K562 (cell line): Measurements from ENCODE around the gene NAPA. TPM values are rescaled to one million over a fixed set of nuclear protein-coding genes. Genes with fewer than 3 reads are reported as not detected.

Experiments used
- CSDE1 ChIP-seq, 2 experiments: fragments of 450-650 bp; IDR thresholded peaks; 2 replicates each; pipeline ENCODE4 v1.6.1; 2016; ENCODE audit warnings: mild to moderate bottlenecking in 1 of 2
- EGR1 ChIP-seq: fragments of 450-650 bp; conservative IDR thresholded peaks from 2 replicates; pipeline ENCODE4 v1.6.1; 2017; ENCODE audit warnings: mild to moderate bottlenecking
- ESRRA ChIP-seq: fragments of 450-650 bp; IDR thresholded peaks from 2 replicates; pipeline ENCODE4 v1.6.1; 2014; ENCODE audit warnings: low read depth, mild to moderate bottlenecking, moderate library complexity, borderline replicate concordance
- EZH2 ChIP-seq: IDR thresholded peaks from 2 replicates; pipeline ENCODE4 v1.6.1; 2012; ENCODE audit warnings: low read depth, mild to moderate bottlenecking, inconsistent platforms, low read length, borderline replicate concordance
- HDAC1 ChIP-seq, 2 experiments: fragments of 450-650 bp; IDR thresholded peaks; 2 replicates each; pipeline ENCODE4 v1.6.1; 2016 to 2017; ENCODE audit warnings: inconsistent platforms in 1 of 2, mild to moderate bottlenecking in 1 of 2, moderate library complexity in 1 of 2
- KDM5B ChIP-seq: fragments of 200-600 bp; sonication (generic); IDR thresholded peaks from 2 replicates; pipeline ENCODE4 v1.6.1; 2012; ENCODE audit warnings: low read depth, mild to moderate bottlenecking, moderate library complexity, low read length, control low read depth, inconsistent platforms; ENCODE audit not compliant: insufficient replicate concordance
- KHSRP ChIP-seq: fragments of 450-650 bp; IDR thresholded peaks from 2 replicates; pipeline ENCODE4 v1.6.1; 2017
- KLF1 ChIP-seq: fragments of 450-650 bp; IDR thresholded peaks from 2 replicates; pipeline ENCODE4 v1.6.1; 2016; ENCODE audit warnings: missing genetic modification characterization, missing compliant biosample characterization
- KLF16 ChIP-seq: IDR thresholded peaks from 2 replicates; pipeline ENCODE4 v1.6.1; 2016; ENCODE audit warnings: antibody characterized with exemption
- MAZ ChIP-seq, 2 experiments: fragments of 450-650 bp in 1 of 2; sonication (generic) in 1 of 2; formaldehyde crosslinking; IDR thresholded peaks in 1 of 2; conservative IDR thresholded peaks in 1 of 2; 2 replicates each; pipeline versions ENCODE4 v1.4.0 to v1.5.0; 2020; ENCODE audit warnings: mild to moderate bottlenecking in 1 of 2, missing genetic modification reagents in 1 of 2
- MBD2 ChIP-seq: sonication (generic); IDR thresholded peaks from 2 replicates; pipeline ENCODE4 v1.6.1; 2016; ENCODE audit warnings: low read depth, borderline replicate concordance
- MCM5 ChIP-seq: fragments of 450-650 bp; IDR thresholded peaks from 2 replicates; pipeline ENCODE4 v1.6.1; 2016; ENCODE audit warnings: low read depth
- MECOM ChIP-seq: fragments of 250-450 bp; sonication (Bioruptor Pico); IDR thresholded peaks from 2 replicates; pipeline ENCODE4 v1.8.0; 2022; ENCODE audit warnings: inconsistent platforms
- PML ChIP-seq: IDR thresholded peaks from 2 replicates; pipeline ENCODE4 v1.6.1; 2012; ENCODE audit warnings: low read length, inconsistent platforms
- PTRF ChIP-seq: fragments of 450-650 bp; IDR thresholded peaks from 2 replicates; pipeline ENCODE4 v1.6.1; 2016; ENCODE audit warnings: mild to moderate bottlenecking, missing genetic modification characterization, missing compliant biosample characterization
- RCOR1 ChIP-seq, 2 experiments: IDR thresholded peaks; 2 replicates each; pipeline ENCODE4 v1.6.1; 2012; ENCODE audit warnings: low read depth in 2 of 2, low read length in 2 of 2, borderline replicate concordance in 1 of 2, improper control_type of control experiment in 1 of 2
- REST ChIP-seq, 2 experiments: fragments of 450-650 bp; formaldehyde crosslinking in 1 of 2; IDR thresholded peaks; 2 replicates each; pipeline versions ENCODE4 v1.4.0 to v1.6.1; 2014 to 2020; ENCODE audit warnings: mild to moderate bottlenecking in 2 of 2, borderline replicate concordance in 1 of 2, low read depth in 1 of 2
- WHSC1 ChIP-seq: IDR thresholded peaks from one replicate; pipeline ENCODE4 v1.6.1; 2012; ENCODE audit warnings: low read length, control low read depth, inconsistent platforms
- ZBTB9 ChIP-seq: fragments of 450-650 bp; formaldehyde crosslinking; IDR thresholded peaks from 2 replicates; pipeline ENCODE4 v1.4.0; 2020; ENCODE audit warnings: mild to moderate bottlenecking, moderate library complexity
- ZEB2 ChIP-seq: fragments of 450-650 bp; IDR thresholded peaks from 2 replicates; pipeline ENCODE4 v1.6.1; 2016
- ZNF316 ChIP-seq: fragments of 450-650 bp; IDR thresholded peaks from 2 replicates; pipeline ENCODE4 v1.6.1; 2016
- ZNF699 ChIP-seq: fragments of 250-450 bp; sonication (Bioruptor Pico); IDR thresholded peaks from 2 replicates; pipeline ENCODE4 v1.8.0; 2021; ENCODE audit warnings: mild to moderate bottlenecking, moderate library complexity; ENCODE audit not compliant: insufficient replicate concordance
- ZNF77 ChIP-seq: fragments of 250-450 bp; sonication (Bioruptor Pico); IDR thresholded peaks from 2 replicates; pipeline ENCODE4 v1.5.0; 2020
- polyA plus RNA-seq, 8 experiments: library from polyadenylated mRNA; depleted of rRNA in 4 of 8; stranded (reverse) in 5 of 8; unstranded in 3 of 8; fragments of >200 nt; fragmentation: Nextera tagmentation in 2 of 8; fragmentation: Illumina TruSeq in 1 of 8; extraction: Ambion mirVana in 2 of 8; extraction: Trizol in 1 of 8; gene quantifications; 2 replicates each; pipeline versions ENCODE4 v1.2.1 to v1.2.3, GENCODE V29; 2011 to 2014; ENCODE audit warnings: inconsistent platforms in 1 of 8, missing spikeins in 1 of 8
- total RNA-seq, 7 experiments: library from RNA; depleted of rRNA in 6 of 7; stranded (reverse); fragments of >200 nt in 6 of 7; fragmentation: Illumina TruSeq in 2 of 7; extraction: Trizol in 2 of 7; gene quantifications; 2 replicates each; pipeline versions ENCODE4 v1.2.1 to v1.2.3, GENCODE V29; 2011 to 2021; ENCODE audit warnings: low replicate concordance in 1 of 7

Gene NAPA
- total and polyA plus RNA-seq, 9 of the 15 experiments (the other 6 are each of a cell fraction or from before 2014, with no cell fraction given): 5.4 to 98.6 (median 77.5) TPM

- TF ChIP-seq REST (IDR thresholded peaks at IDR 0.05; ENCODE audit: borderline replicate concordance) (no peak), REST (CRISPR knock-in tag; IDR thresholded peaks at IDR 0.05; ENCODE audit: low read depth) (0 out of 2 replicates have a peak, but pooled peaks have one; percentile 45), KLF16 (0 out of 2 replicates have a peak, but pooled peaks have one; percentile 37), KLF1 (tag) (no peak), EGR1 (peak; percentile 100), HDAC1 (IDR thresholded peaks at IDR 0.05) (peak in 1 of 2 experiments; percentile 31; a peak in 1 of 4 replicates), ESRRA (no peak), MECOM (CRISPR knock-in tag) (no peak), MBD2 (no peak), PML (no peak), ZNF316 (peak; percentile 33), PTRF (tag) (no peak), RCOR1 (IDR thresholded peaks at IDR 0.05; ENCODE audit: borderline replicate concordance in 1 of 2, low read depth in 2 of 2, low read length in 2 of 2) (0 out of 4 replicates have a peak, but pooled peaks of 1 of the 2 experiments have one; percentile 16), MCM5 (no peak), KHSRP (no peak), EZH2 (no peak), MAZ (CRISPR knock-in tag; conservative IDR thresholded peaks at IDR 0.05 in 1 of 2, IDR thresholded peaks at IDR 0.05 in 1 of 2) (peak in 1 of 2 experiments; percentile 49; a peak in 2 of 4 replicates), WHSC1 (no peak), ZNF77 (CRISPR knock-in tag) (no peak), KDM5B (peak; percentile 22), ZEB2 (no peak), CSDE1 (IDR thresholded peaks at IDR 0.05) (no peak), ZNF699 (CRISPR knock-in tag) (no peak), ZBTB9 (CRISPR knock-in tag) (no peak)
Observed at GRCh38 chr19:47445937-47446402, 68.9 kb downstream of the NAPA start (continued).
